AG08396 (cell line): ENCODE measurements around the gene RHAG.

Experiments
- DNase-seq: peaks from one replicate; pipeline ENCODE4 v3.0.0; 2012; ENCODE audit warnings: low spot score, mixed read lengths

Gene RHAG

GRCh38 chr6:49564552-49564951, 72.1 kb downstream of the RHAG start:
- DNase-seq, result no peak

- no peak for DNase-seq
Observed at GRCh38 chr6:49563006-49563886, 73.4 kb downstream of the RHAG start.

GRCh38 chr6:49558238-49558637, 78.4 kb downstream of the RHAG start:
- DNase-seq, result no peak

- no peak for DNase-seq
Observed at GRCh38 chr6:49557177-49557576, 79.5 kb downstream of the RHAG start.

- peak; percentile 15 for DNase-seq
Observed at GRCh38 chr6:49556429-49556837, 80.2 kb downstream of the RHAG start.

- no peak for DNase-seq
Observed at GRCh38 chr6:49555951-49556350, 80.7 kb downstream of the RHAG start.
